ENCODE results near the gene CMC2.

DNA sequence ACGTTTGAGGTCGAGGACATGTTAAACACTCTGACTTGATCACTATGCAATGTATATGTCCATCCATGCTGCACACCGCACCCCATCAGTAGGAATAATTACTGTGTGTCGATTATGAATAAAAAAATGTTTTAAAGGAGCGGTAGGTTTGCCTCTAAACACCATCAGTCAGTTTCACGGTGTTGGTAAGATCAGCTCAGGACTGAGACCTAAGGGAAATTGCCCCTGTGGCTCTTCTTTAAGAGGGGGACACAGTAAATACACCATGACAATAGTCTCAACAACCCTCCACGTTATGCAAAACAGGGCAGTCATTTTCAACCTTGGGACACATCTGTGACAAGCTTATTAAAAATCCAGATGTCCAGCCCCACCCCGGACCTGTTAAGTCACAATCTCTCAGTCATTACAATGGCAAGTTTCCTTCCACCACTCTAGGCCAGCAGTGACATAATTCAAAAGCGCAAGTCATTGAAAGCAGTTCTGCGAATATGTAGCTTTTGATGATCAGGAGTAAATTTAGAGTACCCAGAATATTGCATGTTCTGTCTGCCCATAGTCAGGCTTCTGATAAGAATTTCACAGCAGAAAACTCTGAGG lies 30.2 kb upstream of the CMC2 start:
- no peak for TF ChIP-seq POLR2AphosphoS5 (IDR thresholded peaks at IDR 0.05; ENCODE audit: insufficient read depth in 1 of 2, low read depth in 1 of 2)
- TF ChIP-seq, protein P1, sequence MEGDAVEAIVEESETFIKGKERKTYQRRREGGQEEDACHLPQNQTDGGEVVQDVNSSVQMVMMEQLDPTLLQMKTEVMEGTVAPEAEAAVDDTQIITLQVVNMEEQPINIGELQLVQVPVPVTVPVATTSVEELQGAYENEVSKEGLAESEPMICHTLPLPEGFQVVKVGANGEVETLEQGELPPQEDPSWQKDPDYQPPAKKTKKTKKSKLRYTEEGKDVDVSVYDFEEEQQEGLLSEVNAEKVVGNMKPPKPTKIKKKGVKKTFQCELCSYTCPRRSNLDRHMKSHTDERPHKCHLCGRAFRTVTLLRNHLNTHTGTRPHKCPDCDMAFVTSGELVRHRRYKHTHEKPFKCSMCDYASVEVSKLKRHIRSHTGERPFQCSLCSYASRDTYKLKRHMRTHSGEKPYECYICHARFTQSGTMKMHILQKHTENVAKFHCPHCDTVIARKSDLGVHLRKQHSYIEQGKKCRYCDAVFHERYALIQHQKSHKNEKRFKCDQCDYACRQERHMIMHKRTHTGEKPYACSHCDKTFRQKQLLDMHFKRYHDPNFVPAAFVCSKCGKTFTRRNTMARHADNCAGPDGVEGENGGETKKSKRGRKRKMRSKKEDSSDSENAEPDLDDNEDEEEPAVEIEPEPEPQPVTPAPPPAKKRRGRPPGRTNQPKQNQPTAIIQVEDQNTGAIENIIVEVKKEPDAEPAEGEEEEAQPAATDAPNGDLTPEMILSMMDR (IDR thresholded peaks at IDR 0.05), result no peak

All from vagina (tissue), 2 donors.